Measurements from ENCODE around the gene OR1F1. TPM values are rescaled to one million over a fixed set of nuclear protein-coding genes. Genes with fewer than 3 reads are reported as not detected.
A peak's percentile ranks its signal among the peaks of the same experiment; 100 is the strongest.

The OR1F1 gene
- total RNA-seq, 4 donors from 2014 or later: not detected

GRCh38 chr16:3143189-3143588 lies 44.8 kb upstream of the OR1F1 start:
- Histone ChIP-seq H3K4me3 (peak overlapping the region; percentile 24 to 46 (median 40)), H3K9me3 (no peaks in the 10 kb centered on the region), H3K36me3 (peaks cover 0 to 16% of the 10 kb centered on the region in 2 donors), H3K27ac (peak overlapping the region; percentile 92 to 98 (median 94)), H3K27me3 (no peaks in the 10 kb centered on the region), H3K4me1 (peaks cover 30 to 62% of the 10 kb centered on the region in 2 donors)
- intact Hi-C loops (cut with DNase I; ENCODE audit: low total_unique reads) (loop anchor here (5.0 to 10.0 kb wide), 2 partner anchors 258 to 1531 kb away; partner anchors contain the start of genes CRAMP1, FLYWCH2 and IFT140), in situ Hi-C loops (cut with MboI; ENCODE audit: low sequenced_read_pairs in 4 of 4) (no loop called here)
- DNase-seq: no peak
- ATAC-seq: peak in 1 of 2 donors; percentile 51
- TF ChIP-seq POLR2A (IDR thresholded peaks at IDR 0.05): no peak
- no peak for TF ChIP-seq CTCF (IDR thresholded peaks at IDR 0.05 in 4 of 5, conservative IDR thresholded peaks at IDR 0.05 in 1 of 5)

GRCh38 chr16:3143598-3144320 lies 44.2 kb upstream of the OR1F1 start:
- Histone ChIP-seq H3K36me3 (peaks cover 0 to 10% of the 10 kb centered on the region in 2 donors), H3K4me3 (peak overlapping the region; percentile 24 to 46 (median 40)), H3K9me3 (no peaks in the 10 kb centered on the region), H3K27ac (peak overlapping the region; percentile 92 to 98 (median 94)), H3K4me1 (peaks cover 30 to 56% of the 10 kb centered on the region in 2 donors), H3K27me3 (no peaks in the 10 kb centered on the region)
- peak; percentile 91 to 97 for ATAC-seq
- TF ChIP-seq CTCF (IDR thresholded peaks at IDR 0.05 in 4 of 5, conservative IDR thresholded peaks at IDR 0.05 in 1 of 5) (no peak), POLR2A (IDR thresholded peaks at IDR 0.05) (peak; percentile 89 to 90)
- intact Hi-C loops (cut with DNase I; ENCODE audit: low total_unique reads) (loop anchor here (5.0 to 10.0 kb wide), 2 partner anchors 259 to 1531 kb away; partner anchors contain the start of genes CRAMP1, FLYWCH2 and IFT140), in situ Hi-C loops (cut with MboI; ENCODE audit: low sequenced_read_pairs in 4 of 4) (no loop called here)
- peak; percentile 86 to 94 for DNase-seq

GRCh38 chr16:3144321-3144983 lies 43.6 kb upstream of the OR1F1 start:
- TF ChIP-seq CTCF (IDR thresholded peaks at IDR 0.05 in 4 of 5, conservative IDR thresholded peaks at IDR 0.05 in 1 of 5): no peak
- no peak for TF ChIP-seq POLR2A (IDR thresholded peaks at IDR 0.05)
- H3K27ac ChIP-seq: peak overlapping the region; percentile 92 to 98 (median 94)
- ATAC-seq (peak in 1 of 2 donors; percentile 4), DNase-seq (peak in 1 of 2 donors; percentile 46)
- H3K27me3 ChIP-seq: no peaks in the 10 kb centered on the region
- no peak overlapping the region for H3K4me3 ChIP-seq
- H3K9me3 ChIP-seq: no peaks in the 10 kb centered on the region
- H3K4me1 ChIP-seq: peaks cover 31 to 51% of the 10 kb centered on the region in 2 donors
- in situ Hi-C loops (cut with MboI; ENCODE audit: low sequenced_read_pairs in 4 of 4): no loop called here
- peaks cover 0 to 8% of the 10 kb centered on the region in 2 donors for H3K36me3 ChIP-seq
- intact Hi-C loops (cut with DNase I; ENCODE audit: low total_unique reads): loop anchor here (5.0 to 10.0 kb wide), 2 partner anchors 260 to 1532 kb away; partner anchors contain the start of genes CRAMP1, FLYWCH2 and IFT140

- no peak for TF ChIP-seq POLR2A (IDR thresholded peaks at IDR 0.05)
- TF ChIP-seq CTCF (IDR thresholded peaks at IDR 0.05 in 4 of 5, conservative IDR thresholded peaks at IDR 0.05 in 1 of 5): no peak
- Histone ChIP-seq H3K27ac (peak overlapping the region in 2 of 4 donors; percentile 96 to 98), H3K4me3 (no peak overlapping the region), H3K4me1 (peaks cover 38 to 51% of the 10 kb centered on the region in 2 donors), H3K36me3 (peaks cover 0 to 8% of the 10 kb centered on the region in 2 donors), H3K27me3 (no peaks in the 10 kb centered on the region), H3K9me3 (no peaks in the 10 kb centered on the region)
- ATAC-seq: no peak
- DNase-seq: no peak
- in situ Hi-C loops (cut with MboI; ENCODE audit: low sequenced_read_pairs in 4 of 4) (no loop called here), intact Hi-C loops (cut with DNase I; ENCODE audit: low total_unique reads) (loop anchor here (10.0 kb wide), 1 partner anchor 260 kb away; the partner anchor contains the start of gene FLYWCH2)
Measured at GRCh38 chr16:3145151-3145550, 42.9 kb upstream of the OR1F1 start.
